GF-D8 (cell line): ENCODE results near the gene SLC25A10.
"Not testable (repeated sequence)": the region's sequence is repeated elsewhere in the genome, so short reads cannot be mapped to it uniquely, and the experiment has no call there.

Source experiments
- DNase-seq: peaks from one replicate; lab custom pipeline; 2025; lab: John Stamatoyannopoulos, UW

Gene SLC25A10

DNA sequence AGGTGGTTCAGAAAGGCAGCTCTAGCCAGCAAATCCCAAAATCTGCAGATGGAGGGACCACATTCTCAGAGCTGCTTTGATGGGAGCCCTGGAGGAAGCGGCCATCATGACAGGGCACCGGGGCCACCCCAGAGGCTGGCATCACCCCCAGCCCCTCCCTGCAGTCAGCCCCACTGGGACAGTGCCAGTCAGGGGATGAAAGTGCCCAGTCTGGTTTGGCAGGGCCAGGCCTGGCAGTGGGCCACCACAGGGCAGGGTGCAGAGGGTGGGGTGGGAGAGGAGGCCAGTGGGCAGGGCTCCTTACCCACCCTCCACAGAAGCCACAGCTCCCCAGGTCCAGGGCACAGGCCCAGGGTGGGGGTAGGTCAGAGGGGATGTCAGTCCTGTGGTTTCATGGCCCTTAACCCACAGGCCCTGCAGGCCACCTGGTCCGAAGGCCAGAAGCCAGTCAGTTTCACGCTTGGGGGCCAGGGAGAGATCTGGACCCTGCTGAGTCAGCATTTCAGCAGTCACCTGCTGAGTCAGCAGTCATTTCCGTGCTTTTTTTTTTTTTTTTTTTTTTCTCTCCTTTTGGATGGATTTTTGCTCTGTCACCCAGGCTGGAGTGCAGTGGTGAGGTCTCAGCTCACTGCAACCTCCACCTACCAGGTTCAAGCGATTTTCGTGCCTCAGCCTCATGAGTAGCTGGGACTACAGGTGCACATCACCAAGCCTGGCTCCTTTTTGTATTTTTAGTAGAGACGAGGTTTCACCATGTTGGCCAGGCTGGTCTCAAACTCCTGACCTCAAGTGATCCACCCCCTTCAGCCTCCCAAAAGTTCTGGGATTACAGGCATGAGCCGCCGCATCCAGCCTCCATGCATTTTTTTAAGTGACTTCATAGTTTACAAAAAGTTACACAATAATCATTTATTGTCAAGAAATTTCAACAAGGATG lies 10.4 kb downstream of the SLC25A10 start:
- DNase-seq, result no peak

DNA sequence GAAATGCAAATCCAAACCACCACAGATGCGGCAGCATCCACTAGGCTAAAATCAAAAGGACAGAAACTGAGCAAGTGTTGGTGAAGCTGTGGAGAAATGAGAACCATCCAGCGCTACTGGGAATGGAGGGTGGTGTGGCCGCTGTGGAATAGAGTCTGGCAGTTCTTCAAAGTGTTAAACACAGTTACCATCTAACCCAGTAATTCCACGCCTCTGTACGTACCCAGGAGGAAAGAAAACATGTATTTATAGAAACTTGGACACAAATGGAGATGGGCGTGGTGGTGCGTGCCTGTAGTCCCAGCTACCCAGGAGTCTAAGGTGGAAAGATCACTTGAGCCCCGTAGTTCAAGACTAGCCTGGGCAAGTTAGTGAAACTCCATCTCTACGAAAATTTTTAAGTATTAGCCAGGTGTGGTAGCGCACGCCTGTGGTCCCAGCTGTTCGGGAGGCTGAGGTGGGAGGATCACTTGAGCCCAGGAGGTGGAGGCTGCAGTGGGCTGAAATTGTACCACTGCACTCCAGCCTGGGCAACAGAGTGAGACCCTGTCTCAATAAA lies 11.6 kb downstream of the SLC25A10 start:
- DNase-seq, result no peak

DNA sequence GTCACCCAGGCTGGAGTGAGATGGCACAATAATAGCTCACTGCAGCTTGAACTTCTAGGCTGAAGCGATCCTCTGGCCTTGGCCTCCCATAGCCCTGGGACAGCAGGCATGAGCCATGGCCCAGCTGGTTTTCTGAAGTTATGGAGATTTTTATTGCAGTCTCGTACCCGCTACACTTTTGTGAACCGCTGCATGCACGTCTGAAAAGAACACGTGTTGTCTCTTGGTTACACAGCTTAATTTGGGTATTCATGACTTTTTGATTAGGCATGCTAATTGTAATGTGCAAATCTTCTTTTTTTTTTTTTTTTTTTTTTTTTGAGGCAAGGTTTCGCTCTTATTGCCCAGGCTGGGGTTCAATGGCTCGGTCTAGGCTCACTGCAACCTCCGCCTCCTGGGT lies 13.4 kb downstream of the SLC25A10 start:
- DNase-seq, result no peak

DNA sequence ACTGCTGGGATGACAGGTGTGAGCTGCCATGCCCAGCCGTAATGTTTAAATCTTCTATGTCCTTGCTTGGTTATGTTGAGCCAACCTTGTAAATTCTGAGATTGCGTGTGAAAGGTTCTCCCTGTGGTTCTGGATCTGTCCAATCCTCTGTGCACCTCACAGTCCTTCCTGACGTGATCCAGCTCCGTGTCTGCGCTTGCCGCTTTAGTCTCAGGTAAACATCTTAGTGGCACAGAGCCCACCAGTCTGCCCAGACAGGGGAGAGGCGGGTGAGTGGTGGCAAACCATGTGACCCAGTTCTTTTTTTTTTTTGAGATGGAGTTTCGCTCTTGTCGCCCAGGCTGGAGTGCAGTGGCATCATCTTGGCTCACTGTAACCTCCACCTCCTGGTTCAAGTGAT lies 13.9 kb downstream of the SLC25A10 start:
- DNase-seq, result no peak

DNA sequence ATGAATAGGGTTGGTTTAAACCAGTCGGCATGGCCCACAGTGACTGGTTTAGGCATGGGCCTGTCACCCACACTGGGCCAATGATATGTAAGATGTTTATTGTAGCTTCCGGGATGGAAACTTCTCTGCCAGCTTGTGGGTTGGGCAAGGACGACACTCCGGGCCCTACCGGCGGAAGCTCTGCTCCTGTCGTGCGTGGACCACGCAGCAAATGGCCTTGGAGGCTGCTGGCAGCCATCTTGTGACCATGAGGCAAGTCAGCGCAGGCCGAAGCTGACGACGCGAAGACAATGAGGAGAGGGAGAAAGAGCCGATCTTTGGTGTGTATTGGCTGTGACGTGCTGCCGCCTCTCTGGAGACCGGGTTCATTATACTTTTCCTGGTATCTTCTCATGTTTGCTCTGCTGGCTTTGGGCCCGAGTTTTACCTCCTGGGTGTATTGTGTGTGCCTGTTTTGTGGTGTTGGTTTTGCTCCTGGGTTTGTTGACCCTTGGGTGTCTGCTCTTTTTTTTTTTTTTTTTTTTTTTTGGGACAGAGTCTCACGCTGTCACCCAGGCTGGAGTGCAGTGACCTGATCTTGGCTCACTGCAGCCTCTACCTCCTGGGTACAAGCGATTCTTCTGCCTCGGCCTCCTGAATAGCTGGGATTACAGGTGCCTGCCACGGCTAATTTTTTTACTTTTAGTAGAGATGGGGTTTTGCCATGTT lies 15.4 kb downstream of the SLC25A10 start:
- no peak for DNase-seq

DNA sequence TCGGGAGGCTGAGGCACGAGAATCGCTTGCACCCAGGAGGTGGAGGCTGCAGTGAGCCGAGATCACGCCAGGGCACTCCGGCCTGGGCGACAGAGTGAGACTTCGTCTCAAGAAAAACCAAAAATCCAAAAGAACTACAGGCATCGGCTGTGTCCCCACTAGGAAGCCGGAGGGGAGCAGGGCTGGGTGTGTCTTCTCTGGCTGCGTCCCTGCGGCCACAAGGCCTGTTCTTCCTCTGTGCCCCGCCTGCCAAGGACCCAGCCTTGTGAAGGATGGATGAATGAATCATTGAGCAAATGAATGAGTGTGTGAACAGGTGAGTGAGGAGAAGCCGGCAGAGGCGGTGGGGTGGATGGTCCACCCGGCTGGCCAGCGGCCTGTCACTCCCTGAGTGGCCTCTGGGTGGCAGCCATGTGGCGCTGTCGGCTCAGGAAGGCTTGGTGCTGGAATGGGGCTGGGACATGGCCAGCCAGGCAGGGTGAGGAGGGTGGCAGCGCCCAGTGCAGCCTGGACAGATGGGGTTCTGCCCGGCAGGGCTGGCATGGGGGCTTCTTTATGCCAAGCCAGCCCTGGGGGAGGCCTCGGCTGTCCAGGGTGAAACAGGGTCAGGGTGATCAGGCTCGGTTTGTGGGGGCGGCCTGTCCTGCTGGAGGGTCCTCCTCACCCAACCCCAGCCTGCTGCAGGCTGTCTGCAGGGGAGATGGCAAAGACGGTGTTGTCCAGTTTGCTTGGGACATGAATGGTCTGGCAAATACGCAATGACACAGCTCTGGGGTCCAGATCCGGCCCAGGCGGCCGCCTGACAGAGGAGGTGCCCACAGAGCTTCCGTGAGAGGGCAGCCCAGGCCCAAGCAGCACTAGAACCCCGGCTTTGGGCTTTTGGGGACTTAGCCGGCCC lies 21.7 kb downstream of the SLC25A10 start:
- DNase-seq, result peak; percentile 8

DNA sequence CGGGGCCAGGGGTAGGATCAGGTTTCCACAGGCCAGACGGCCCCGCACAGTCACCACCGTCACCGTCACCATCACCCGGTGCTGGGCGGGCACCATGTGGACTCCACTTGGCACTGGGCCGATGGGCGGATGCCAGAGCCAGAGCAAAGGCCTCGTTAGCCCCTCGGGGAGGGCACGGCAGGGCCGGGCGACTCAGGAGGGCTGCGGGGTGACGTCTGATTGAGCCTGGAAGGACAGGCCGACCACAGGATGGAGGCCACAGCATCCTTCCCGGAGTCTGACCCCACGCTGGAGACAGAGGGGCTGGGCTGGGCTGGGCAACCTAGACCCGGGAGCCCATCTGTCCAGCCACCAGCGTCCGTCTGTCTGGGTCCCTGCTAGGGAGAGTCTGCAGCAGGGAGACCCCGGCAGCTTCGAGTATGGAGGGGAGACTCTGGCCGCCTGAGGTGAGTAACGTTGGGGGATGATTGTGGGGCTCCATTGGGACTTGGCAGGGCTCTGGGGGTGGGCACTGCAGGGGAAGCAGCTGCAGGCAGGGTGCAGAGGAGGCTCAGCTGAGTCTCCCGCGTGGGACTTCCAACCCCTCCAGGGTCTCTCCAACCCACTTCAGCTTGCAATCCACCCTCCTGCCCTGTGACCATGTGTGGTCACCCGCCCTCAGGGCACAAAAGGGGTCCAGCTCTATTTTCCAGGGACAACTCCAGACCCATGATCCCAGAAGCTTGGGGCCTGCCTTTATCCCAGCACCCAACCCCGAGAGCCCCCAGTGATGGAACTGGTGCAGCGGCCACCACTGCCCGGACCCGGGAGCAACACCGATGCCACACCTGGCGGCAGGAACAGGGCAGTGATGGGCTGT lies 22.6 kb downstream of the SLC25A10 start:
- no peak for DNase-seq

DNA sequence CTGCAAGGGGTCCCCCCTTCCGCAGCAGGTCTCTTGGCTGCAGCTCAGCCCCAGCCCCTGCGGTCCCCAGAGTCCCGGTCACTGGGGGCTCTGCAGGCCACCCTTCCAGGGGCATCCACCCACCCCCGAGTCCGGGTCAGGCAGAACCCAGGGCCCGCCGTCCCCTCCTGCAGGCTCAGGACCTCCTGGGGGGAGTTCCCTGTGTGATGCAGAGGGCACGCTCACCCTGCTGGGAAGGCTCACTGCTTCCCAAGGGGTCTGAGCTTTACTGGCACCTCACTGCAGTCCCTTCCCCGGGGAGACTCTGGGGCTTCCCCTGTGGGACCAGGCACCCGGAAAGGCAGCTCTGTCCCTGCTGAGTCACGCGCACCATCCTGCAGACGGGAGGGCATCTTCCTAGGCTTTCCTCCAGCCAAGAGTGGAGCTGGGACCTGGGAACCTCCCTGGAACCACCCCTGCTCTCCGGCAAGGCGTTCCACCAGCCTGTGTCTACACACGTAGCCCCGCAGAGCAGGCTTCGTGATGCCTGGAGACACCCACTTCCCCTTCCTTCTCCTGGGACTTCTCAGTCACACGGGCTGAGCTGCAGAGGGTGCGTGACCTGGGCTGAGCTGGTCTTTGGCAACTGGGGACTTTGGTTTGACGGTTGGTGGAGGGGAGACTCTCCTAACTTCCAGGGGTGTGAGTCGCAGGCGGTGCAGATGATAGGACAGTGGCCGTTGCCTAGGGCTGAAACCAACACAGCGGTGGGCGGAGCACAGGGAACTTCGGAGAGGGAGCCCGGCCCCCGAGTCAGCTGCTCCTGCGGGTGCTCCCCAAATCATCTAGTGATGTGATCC lies 23.4 kb downstream of the SLC25A10 start:
- peak; percentile 96 for DNase-seq

DNA sequence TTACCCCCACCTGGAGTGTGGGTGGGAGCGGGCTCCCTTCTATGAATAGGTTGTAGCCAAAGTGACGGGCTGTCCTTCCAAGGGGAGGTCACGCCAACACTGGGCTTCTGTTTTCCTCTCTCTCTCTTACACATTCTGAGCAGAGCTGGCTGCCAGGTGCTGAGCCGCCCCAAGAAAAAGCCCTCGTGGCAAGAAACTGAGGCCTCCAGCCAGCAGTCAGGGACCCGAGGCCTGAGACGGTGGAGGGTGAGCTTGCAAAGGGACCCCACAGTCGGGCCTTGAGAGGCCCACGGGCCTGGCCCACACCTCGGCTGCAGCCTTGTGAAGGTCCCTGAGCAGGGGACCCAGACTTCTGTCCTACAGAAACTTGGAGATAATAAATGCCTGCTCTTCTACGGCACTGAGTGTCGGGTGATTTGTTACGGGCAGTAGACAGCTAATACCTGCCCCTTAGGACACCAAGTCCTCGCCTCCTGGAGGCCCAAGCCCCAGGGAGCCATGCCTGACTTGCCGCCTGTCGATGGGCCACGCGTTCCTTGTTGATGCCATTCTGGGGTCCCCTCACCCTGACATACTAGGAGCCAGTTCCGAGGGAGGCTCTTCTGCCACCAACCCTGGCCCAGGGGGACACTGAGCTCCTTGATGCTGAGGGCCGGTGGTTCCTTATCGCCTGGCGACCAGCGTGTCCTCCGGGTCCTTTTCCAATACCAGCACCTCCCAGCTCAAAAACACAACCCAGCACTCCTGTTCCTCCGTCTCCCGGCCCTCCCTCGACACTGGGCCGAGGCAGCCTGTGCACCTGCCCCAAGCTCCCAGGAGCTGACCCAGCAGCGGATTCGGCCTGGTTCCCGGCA lies 26.1 kb downstream of the SLC25A10 start:
- no peak for DNase-seq

DNA sequence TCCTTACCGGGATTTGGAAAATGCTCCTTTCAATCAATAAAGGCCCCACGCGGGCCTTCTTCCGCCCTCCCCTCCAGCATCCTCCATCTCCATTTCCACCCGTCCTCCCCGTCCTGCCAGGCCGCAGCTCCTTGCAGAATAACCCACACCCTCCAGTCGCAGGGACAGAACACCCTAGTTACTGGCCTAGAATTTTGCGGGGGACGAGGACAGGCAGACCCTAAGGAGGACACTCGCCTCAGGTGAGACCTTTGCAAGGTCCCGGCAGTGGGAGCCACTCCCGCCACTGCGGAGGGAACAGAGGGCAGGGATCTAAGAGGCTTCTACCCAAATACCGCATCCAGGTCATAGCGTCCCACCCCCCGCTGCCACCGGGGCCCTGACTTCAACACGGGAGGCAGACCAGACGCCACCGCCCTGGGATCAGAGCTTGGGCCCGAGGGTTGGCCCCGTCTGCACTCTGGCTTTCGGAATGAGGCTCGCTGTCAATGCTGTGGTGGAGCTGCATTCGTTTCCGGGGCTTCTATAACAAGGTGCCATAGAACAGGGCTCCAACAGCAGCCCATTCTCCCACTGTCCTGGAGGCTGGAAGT lies 26.8 kb downstream of the SLC25A10 start:
- no peak for DNase-seq

DNA sequence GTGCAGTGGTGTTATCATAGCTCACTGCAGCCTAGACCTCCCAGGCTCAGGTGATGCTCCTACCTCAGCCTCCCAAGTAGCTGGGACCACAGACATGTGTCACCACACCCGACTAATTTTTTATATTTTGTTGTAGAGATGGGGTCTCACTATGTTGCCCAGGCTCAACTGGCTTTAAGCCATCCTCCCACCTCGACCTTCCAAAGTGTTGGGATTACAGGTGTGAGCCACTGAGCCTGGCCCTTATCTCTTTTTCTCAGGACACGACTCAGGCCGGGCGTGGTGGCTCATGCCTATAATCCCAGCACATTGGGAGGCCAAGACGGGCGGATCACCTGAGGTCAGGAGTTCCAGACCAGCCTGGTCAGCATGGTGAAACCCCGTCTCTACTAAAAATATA lies 27.5 kb downstream of the SLC25A10 start:
- DNase-seq, result not testable (repeated sequence)

DNA sequence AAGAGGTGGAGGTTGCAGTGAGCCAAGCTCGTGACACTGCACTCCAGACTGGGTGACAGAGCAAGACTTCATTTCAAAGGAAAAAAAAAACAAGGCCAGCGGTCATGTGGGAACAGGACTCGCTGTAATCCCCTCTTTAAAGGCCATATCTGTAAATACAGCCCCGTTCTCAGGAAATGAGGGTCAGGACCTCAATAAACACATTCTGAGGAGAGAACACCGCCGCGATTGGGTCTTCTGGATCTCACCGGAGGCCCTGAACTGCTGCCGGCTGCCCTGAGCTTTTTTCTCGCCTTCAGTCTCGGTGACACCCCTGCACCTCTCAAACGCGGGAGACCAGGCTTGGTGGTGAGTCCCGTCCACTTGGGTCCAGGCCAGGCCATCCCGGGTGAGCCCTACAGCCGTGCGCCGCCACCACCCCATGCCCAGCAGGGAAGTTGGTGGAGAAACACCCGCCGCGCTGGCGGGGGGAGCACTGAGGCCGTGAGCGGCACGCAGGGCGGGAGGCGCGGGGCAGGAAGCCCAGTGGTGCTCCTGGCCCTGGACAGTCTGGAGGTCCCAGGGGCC lies 28.4 kb downstream of the SLC25A10 start:
- no peak for DNase-seq

DNA sequence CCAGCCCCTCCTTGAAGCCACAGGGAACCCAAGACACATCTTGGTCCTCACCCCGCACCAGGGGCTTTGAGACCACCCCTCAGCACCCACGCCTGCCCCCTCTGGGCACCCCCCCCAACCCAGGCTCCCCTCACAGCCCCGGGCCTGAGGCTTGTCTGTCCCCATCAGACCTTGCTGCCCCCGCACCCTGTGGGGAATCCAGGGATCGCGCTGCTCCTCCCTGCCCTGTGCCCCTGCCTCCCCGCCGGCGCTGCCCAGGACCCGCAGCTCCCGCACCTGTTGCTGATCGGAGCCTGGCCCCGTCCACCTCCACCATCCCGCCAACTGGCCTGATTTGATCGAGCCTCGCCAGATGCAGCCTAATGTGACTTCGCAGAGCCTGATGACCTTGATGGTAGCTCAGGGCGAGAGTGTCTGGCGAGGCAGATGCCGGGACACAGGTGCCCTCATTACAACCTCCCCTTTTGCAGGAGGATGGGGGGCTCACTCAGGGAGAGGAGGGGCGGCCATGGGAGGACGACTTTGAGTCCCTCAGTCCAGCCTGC lies 29.0 kb downstream of the SLC25A10 start:
- DNase-seq, result no peak

DNA sequence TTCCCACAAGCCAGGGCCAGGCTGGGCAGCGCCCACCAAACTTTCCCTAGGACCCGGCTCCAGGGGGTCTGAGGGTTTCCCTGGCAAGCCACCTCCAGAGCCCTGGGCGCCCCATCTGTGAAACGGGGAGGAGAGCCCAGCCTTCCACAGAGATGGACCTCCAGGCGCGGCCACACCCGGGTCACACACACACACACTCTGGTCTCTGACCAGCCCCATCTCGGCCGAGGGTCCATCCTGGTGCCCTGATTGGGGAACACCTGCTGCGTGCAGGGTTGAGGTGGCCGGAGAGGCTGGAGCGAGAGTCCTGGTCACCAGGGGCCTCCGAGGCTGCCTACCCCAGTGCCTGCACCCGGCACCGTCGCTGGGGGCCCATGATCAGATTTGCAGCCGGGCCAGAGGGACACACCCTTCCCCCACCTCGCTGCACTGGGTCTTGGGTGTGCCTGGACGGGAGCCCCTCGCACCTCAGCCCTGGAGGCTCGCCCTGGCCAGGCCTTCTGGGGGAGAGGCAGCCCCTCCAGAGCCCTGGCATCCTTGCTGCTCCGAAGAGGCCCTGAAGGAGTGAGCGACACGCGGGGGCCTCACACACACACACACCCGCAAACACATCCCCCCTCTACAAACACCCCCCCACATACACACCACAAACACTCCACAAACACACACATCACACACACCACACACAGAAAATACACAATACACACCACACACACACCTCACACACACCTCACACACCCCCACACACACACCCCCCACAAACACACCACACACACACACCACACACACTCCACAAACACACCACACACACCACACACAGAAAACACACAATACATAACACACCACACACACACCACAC lies 29.7 kb downstream of the SLC25A10 start:
- DNase-seq, result no peak
